HL-60/S4 treated with phorbol 12-myristate 13-acetate at 8.2 ng/mL for 4 days and 3 days (cell line): ENCODE measurements around the gene NFATC3.

ENCODE experiments used
- in situ Hi-C: fragments of 300-500 bp; cut with MboI; formaldehyde crosslinking; loops from 2 replicates; pipeline ENCODE4 v1.15.0; 2022; ENCODE audit warnings: low sequenced_read_pairs

The NFATC3 gene

GRCh38 chr16:68244903-68245853 lies 160.0 kb downstream of the NFATC3 start, which contains the start of gene PLA2G15:
TSS of gene PLA2G15 (plus strand) at chr16:68245373. CDS start at chr16:68245427, 54 bp downstream.
- in situ Hi-C loops: loop anchor here (10.0 kb wide), 1 partner anchor 80 kb away; no protein-coding TSS in a partner anchor

- in situ Hi-C loops: loop anchor here (10.0 kb wide), 1 partner anchor 79 kb away; no protein-coding TSS in a partner anchor
These were observed 161.0 kb downstream of the NFATC3 start for GRCh38 chr16:68246121-68246520.

GRCh38 chr16:68246666-68247065 lies 161.5 kb downstream of the NFATC3 start:
- in situ Hi-C loops: loop anchor here (10.0 kb wide), 1 partner anchor 78 kb away; no protein-coding TSS in a partner anchor

GRCh38 chr16:68247400-68247799 lies 162.2 kb downstream of the NFATC3 start:
- in situ Hi-C loops: loop anchor here (10.0 kb wide), 1 partner anchor 77 kb away; no protein-coding TSS in a partner anchor

GRCh38 chr16:68247932-68248331 lies 162.8 kb downstream of the NFATC3 start:
- in situ Hi-C loops: loop anchor here (10.0 kb wide), 1 partner anchor 77 kb away; no protein-coding TSS in a partner anchor

GRCh38 chr16:68249371-68249770 lies 164.2 kb downstream of the NFATC3 start:
- in situ Hi-C loops: loop anchor here (10.0 kb wide), 1 partner anchor 75 kb away; no protein-coding TSS in a partner anchor

GRCh38 chr16:68250951-68251350 lies 165.8 kb downstream of the NFATC3 start:
- in situ Hi-C loops: no loop called here

- in situ Hi-C loops: no loop called here
These were observed 166.7 kb downstream of the NFATC3 start for GRCh38 chr16:68251832-68252231.

GRCh38 chr16:68252383-68252782 lies 167.2 kb downstream of the NFATC3 start:
- in situ Hi-C loops: no loop called here

GRCh38 chr16:68253721-68254120 lies 168.6 kb downstream of the NFATC3 start:
- in situ Hi-C loops: no loop called here

- in situ Hi-C loops: no loop called here
These were observed 170.5 kb downstream of the NFATC3 start for GRCh38 chr16:68255712-68256111.

- in situ Hi-C loops: no loop called here
These were observed 172.2 kb downstream of the NFATC3 start for GRCh38 chr16:68257251-68257905.

- in situ Hi-C loops: no loop called here
These were observed 173.0 kb downstream of the NFATC3 start for GRCh38 chr16:68257906-68258800.

- in situ Hi-C loops: no loop called here
These were observed 174.0 kb downstream of the NFATC3 start for GRCh38 chr16:68259007-68259825.

GRCh38 chr16:68263559-68264127 lies 178.5 kb downstream of the NFATC3 start:
- in situ Hi-C loops: no loop called here

GRCh38 chr16:68264128-68265077 lies 179.2 kb downstream of the NFATC3 start, which contains the start of gene SLC7A6:
TSS of gene SLC7A6 (plus strand) at chr16:68264526. CDS start at chr16:68274727, 10,201 bp downstream.
- in situ Hi-C loops: no loop called here

- in situ Hi-C loops: no loop called here
These were observed 180.1 kb downstream of the NFATC3 start for GRCh38 chr16:68265078-68265920.
